Right lobe of liver (tissue), 4 donors: ENCODE measurements around the gene PGAM5.
"Not testable (repeated sequence)": the region's sequence is repeated elsewhere in the genome, so short reads cannot be mapped to it uniquely, and the experiment has no call there.

Experiments
- CTCF ChIP-seq, 4 donors: fragments of 200-600 bp in 3 of 4; fragments of 450-650 bp in 1 of 4; IDR thresholded peaks; one replicate each; pipeline versions ENCODE4 v1.5.1 to v1.8.0; 2016 to 2022; ENCODE audit warnings: antibody characterized with exemption in 4 of 4, mild to moderate bottlenecking in 2 of 4
- POLR2A ChIP-seq: fragments of 450-650 bp; IDR thresholded peaks from one replicate; pipeline ENCODE4 v1.6.1; 2017; ENCODE audit warnings: antibody characterized with exemption, mild to moderate bottlenecking
- donor health status: DM: no; HTN: no; CAD: no.
- donor health status: DM: no; HTN: no; CAD: no.
- donor health status: DM: no; HTN: yes; CAD: no.

- TF ChIP-seq CTCF (IDR thresholded peaks at IDR 0.05); POLR2A: not testable (repeated sequence)
Observed at GRCh38 chr12:132753670-132754069, 43.0 kb downstream of the PGAM5 start.
